B cell (primary cell): ENCODE data around the gene MGST1. TPM values are rescaled to one million over a fixed set of nuclear protein-coding genes. Genes with fewer than 3 reads are reported as not detected.
"Not testable (repeated sequence)": the region's sequence is repeated elsewhere in the genome, so short reads cannot be mapped to it uniquely, and the experiment has no call there.

ENCODE experiments used
- ATAC-seq: fragments of 200-7000 bp; cut with Tn5 transposase; one replicate; pipeline ENCODE4 v1.10.0; 2021; ENCODE audit warnings: low read depth, mild to moderate bottlenecking, moderate number of reproducible peaks, moderate library complexity
- CTCF ChIA-PET: fragments of 350-600 bp; sonication (Branson Sonifier 250); formaldehyde crosslinking; loops from one replicate; lab custom pipeline; 2021; ENCODE audit warnings: antibody characterized with exemption, inconsistent platforms; lab: Charles Lee
- POLR2A ChIA-PET: fragments of 350-600 bp; sonication (Branson Sonifier 250); formaldehyde crosslinking; loops from one replicate; lab custom pipeline; 2021; ENCODE audit warnings: antibody characterized with exemption; lab: Charles Lee
- DNase-seq: peaks from one replicate; pipeline ENCODE4 v3.0.0; 2013
- H2AFZ ChIP-seq: 2 replicates; pipeline ENCODE4 v1.6.1; 2012; ENCODE audit warnings: mild to moderate bottlenecking, low read depth, low read length; ENCODE audit not compliant: insufficient read depth, poor library complexity, severe bottlenecking
- H3K27ac ChIP-seq, 2 donors: 1 replicate in 1 of 2; 2 replicates in 1 of 2; pipeline ENCODE4 v1.5.1; 2012 to 2013; ENCODE audit warnings: low read length in 2 of 2, mild to moderate bottlenecking in 2 of 2, moderate library complexity in 1 of 2
- H3K27me3 ChIP-seq, 4 experiments: fragments of 200-600 bp in 1 of 4; sonication (generic) in 1 of 4; replicated peaks in 1 of 4; 1 replicate in 2 of 4; 2 replicates in 2 of 4; pipeline versions ENCODE4 v1.6.1 to v1.7.0; 2013 to 2016; ENCODE audit warnings: low read length in 3 of 4, mild to moderate bottlenecking in 2 of 4, mixed read lengths in 1 of 4, moderate library complexity in 1 of 4; ENCODE audit not compliant: insufficient read depth in 4 of 4, control insufficient read depth in 3 of 4; ENCODE audit errors: control extremely low read depth in 1 of 4
- H3K36me3 ChIP-seq, 2 experiments: replicated peaks in 1 of 2; 1 replicate in 1 of 2; 2 replicates in 1 of 2; pipeline versions ENCODE4 v1.6.1 to v1.7.1; 2013; ENCODE audit warnings: low read length in 1 of 2; ENCODE audit not compliant: insufficient read depth in 2 of 2, control insufficient read depth in 1 of 2; ENCODE audit errors: control extremely low read depth in 1 of 2, extremely low read depth in 1 of 2
- H3K4me1 ChIP-seq, 2 donors: fragments of 200-600 bp in 1 of 2; sonication (generic) in 1 of 2; 1 replicate in 1 of 2; 2 replicates in 1 of 2; pipeline versions ENCODE4 v1.5.1 to v1.6.1; 2013 to 2017; ENCODE audit warnings: low read length in 2 of 2; ENCODE audit not compliant: control insufficient read depth in 2 of 2, insufficient read depth in 2 of 2
- H3K4me2 ChIP-seq: replicated peaks from 2 replicates; pipeline ENCODE3; 2012; ENCODE audit warnings: mild to moderate bottlenecking, low read depth, low read length; ENCODE audit not compliant: poor library complexity, severe bottlenecking
- H3K4me3 ChIP-seq, 5 experiments: fragments of 200-600 bp in 1 of 5; sonication (generic) in 1 of 5; 1 replicate in 3 of 5; 2 replicates in 2 of 5; pipeline versions ENCODE4 v1.5.1 to v1.7.0; 2011 to 2016; ENCODE audit warnings: low read length in 4 of 5, mild to moderate bottlenecking in 4 of 5, low read depth in 2 of 5, control low read depth in 1 of 5, moderate library complexity in 1 of 5; ENCODE audit not compliant: insufficient read depth in 1 of 5; ENCODE audit errors: control extremely low read depth in 1 of 5, extremely low read depth in 1 of 5
- H3K79me2 ChIP-seq: fragments of 200-600 bp; sonication (generic); one replicate; pipeline ENCODE4 v1.6.0; 2016; ENCODE audit warnings: low read length; ENCODE audit not compliant: control insufficient read depth, insufficient read depth
- H3K9ac ChIP-seq: fragments of 200-600 bp; sonication (generic); 2 replicates; pipeline ENCODE4 v1.6.1; 2017; ENCODE audit warnings: mild to moderate bottlenecking, low read length, moderate library complexity
- H3K9me3 ChIP-seq, 3 donors: one replicate each; pipeline versions ENCODE4 v1.6.1 to v1.7.1; 2013; ENCODE audit warnings: low read length in 2 of 3; ENCODE audit not compliant: control insufficient read depth in 2 of 3, insufficient read depth in 1 of 3; ENCODE audit errors: control extremely low read depth in 1 of 3
- H4K20me1 ChIP-seq: 2 replicates; pipeline ENCODE4 v1.6.0; 2012; ENCODE audit warnings: mild to moderate bottlenecking, low read length; ENCODE audit not compliant: insufficient read depth, control insufficient read depth, poor library complexity, severe bottlenecking
- H3K27ac Mint-ChIP-seq: one replicate; pipeline ENCODE4 v1.8.0; 2021; ENCODE audit warnings: mixed read lengths
- H3K27me3 Mint-ChIP-seq: one replicate; pipeline ENCODE4 v1.8.0; 2021; ENCODE audit warnings: mixed read lengths
- H3K4me1 Mint-ChIP-seq: one replicate; pipeline ENCODE4 v1.8.0; 2021; ENCODE audit warnings: mixed read lengths
- H3K4me3 Mint-ChIP-seq: one replicate; pipeline ENCODE4 v1.8.0; 2021; ENCODE audit warnings: mixed read lengths
- H3K9me3 Mint-ChIP-seq: one replicate; pipeline ENCODE4 v1.8.0; 2022; ENCODE audit warnings: mixed read lengths; ENCODE audit not compliant: insufficient read depth
- EZH2 ChIP-seq: IDR thresholded peaks from 2 replicates; pipeline ENCODE4 v1.6.1; 2012; ENCODE audit warnings: borderline replicate concordance, low read depth, mild to moderate bottlenecking, moderate library complexity, low read length; ENCODE audit not compliant: insufficient read depth, poor library complexity, severe bottlenecking
- WGBS: methylation state at CpG from one replicate; pipeline ENCODE4 v1.1.5; 2013; ENCODE audit warnings: missing lambda C conversion rate; ENCODE audit not compliant: insufficient coverage; 5-methylcytosine and 5-hydroxymethylcytosine counted together
- intact Hi-C: fragments of 100-400 bp; cut with micrococcal nuclease; formaldehyde crosslinking; loops from one replicate; pipeline ENCODE4 v1.10.0; 2022
- polyA plus RNA-seq: library from polyadenylated mRNA; depleted of rRNA; stranded (reverse); fragments of >200 nt; gene quantifications from 2 replicates; pipeline ENCODE4 v1.2.3, GENCODE V29; 2012
- total RNA-seq, 2 donors: library from RNA; stranded (reverse); fragments of 120-200 nt in 1 of 2; gene quantifications; 1 replicate in 1 of 2; 2 replicates in 1 of 2; pipeline versions ENCODE4 v1.2.3 to v1.2.4, GENCODE V29; 2013 to 2022
- TF ChIP-seq, protein P1 (sequence below): fragments of 200-600 bp; IDR thresholded peaks from one replicate; pipeline ENCODE4 v1.8.0; 2022; ENCODE audit warnings: antibody characterized with exemption, mild to moderate bottlenecking

MGST1 gene
- total and polyA plus RNA-seq, 2 donors (not counting 1 experiment from before 2014, with no cell fraction given), result 0.25 TPM; not detected in 1

DNA sequence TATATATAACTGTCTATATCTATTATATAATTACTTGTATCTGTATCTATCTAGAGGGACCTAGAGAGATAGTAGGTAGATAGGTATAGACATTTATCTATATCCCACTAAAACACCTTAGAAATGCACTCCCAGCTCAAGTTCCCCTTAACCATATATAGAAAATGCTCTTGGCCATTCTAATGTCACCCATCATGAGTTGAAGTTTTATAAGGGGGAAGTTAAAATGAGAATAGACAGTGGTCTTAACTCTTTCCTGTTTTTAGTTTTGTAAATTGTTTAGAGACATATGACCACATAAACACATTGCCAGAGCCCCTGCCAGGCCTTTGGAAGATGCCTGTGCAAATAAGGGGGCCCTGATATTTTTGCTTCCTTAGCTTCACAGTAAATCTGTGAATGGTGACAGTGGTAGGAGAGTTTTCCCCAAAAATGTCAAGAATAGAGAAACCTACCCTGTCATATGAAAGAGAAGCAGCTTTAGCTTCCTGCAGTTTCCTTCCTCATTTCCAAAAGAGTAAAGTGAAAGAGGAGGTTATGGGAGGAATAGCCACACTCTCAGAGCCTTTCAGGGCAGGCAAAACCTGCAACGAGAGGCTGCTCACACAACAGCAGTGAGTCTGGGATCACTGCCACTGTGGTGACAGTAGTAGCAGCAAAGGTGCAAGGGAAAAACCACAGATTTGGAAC lies 45.5 kb downstream of the MGST1 start:
- no peaks in the 10 kb centered on the region for H3K36me3 ChIP-seq
- no peak overlapping the region for H3K27ac Mint-ChIP-seq
- TF ChIP-seq EZH2, result no peak
- TF ChIP-seq, protein P1, sequence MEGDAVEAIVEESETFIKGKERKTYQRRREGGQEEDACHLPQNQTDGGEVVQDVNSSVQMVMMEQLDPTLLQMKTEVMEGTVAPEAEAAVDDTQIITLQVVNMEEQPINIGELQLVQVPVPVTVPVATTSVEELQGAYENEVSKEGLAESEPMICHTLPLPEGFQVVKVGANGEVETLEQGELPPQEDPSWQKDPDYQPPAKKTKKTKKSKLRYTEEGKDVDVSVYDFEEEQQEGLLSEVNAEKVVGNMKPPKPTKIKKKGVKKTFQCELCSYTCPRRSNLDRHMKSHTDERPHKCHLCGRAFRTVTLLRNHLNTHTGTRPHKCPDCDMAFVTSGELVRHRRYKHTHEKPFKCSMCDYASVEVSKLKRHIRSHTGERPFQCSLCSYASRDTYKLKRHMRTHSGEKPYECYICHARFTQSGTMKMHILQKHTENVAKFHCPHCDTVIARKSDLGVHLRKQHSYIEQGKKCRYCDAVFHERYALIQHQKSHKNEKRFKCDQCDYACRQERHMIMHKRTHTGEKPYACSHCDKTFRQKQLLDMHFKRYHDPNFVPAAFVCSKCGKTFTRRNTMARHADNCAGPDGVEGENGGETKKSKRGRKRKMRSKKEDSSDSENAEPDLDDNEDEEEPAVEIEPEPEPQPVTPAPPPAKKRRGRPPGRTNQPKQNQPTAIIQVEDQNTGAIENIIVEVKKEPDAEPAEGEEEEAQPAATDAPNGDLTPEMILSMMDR, result no peak
- H3K27me3 ChIP-seq, result no peaks in the 10 kb centered on the region
- no peaks in the 10 kb centered on the region for H3K4me1 Mint-ChIP-seq
- DNase-seq (no peak), ATAC-seq (no peak)
- no peak overlapping the region for H2AFZ ChIP-seq
- WGBS, result no CpG with 5 or more reads among the region's 1 CpG
- CTCF ChIA-PET, result no interaction called here
- H3K27me3 Mint-ChIP-seq, result no peaks in the 10 kb centered on the region
- no peak overlapping the region for H3K9ac ChIP-seq
- H3K4me1 ChIP-seq, result no peaks in the 10 kb centered on the region
- no peak overlapping the region for H3K4me3 ChIP-seq
- peaks cover 0 to 2% (median 0%) of the 10 kb centered on the region in 3 donors for H3K9me3 ChIP-seq
- POLR2A ChIA-PET, result no interaction called here
- intact Hi-C loops, result no loop called here
- no peaks in the 10 kb centered on the region for H4K20me1 ChIP-seq
- peaks cover 2% of the 10 kb centered on the region for H3K9me3 Mint-ChIP-seq
- H3K4me2 ChIP-seq, result no peak overlapping the region
- no peaks in the 10 kb centered on the region for H3K79me2 ChIP-seq
- no peak overlapping the region for H3K27ac ChIP-seq
- no peak overlapping the region for H3K4me3 Mint-ChIP-seq

GRCh38 chr12:16399101-16399500 lies 51.7 kb downstream of the MGST1 start:
- Histone ChIP-seq H3K36me3 (no peaks in the 10 kb centered on the region), H3K9ac (no peak overlapping the region), H3K27ac (no peak overlapping the region), H3K79me2 (no peaks in the 10 kb centered on the region), H3K4me1 (no peaks in the 10 kb centered on the region), H3K27me3 (no peaks in the 10 kb centered on the region), H4K20me1 (no peaks in the 10 kb centered on the region), H3K4me2 (no peak overlapping the region), H3K4me3 (no peak overlapping the region), H2AFZ (no peak overlapping the region), H3K9me3 (peaks cover 0 to 2% (median 2%) of the 10 kb centered on the region in 3 donors)
- ChIA-PET POLR2A (no interaction called here), CTCF (no interaction called here)
- DNase-seq (no peak), ATAC-seq (no peak)
- Mint-ChIP-seq H3K4me1 (no peaks in the 10 kb centered on the region), H3K4me3 (no peak overlapping the region), H3K9me3 (no peaks in the 10 kb centered on the region), H3K27ac (no peak overlapping the region), H3K27me3 (no peaks in the 10 kb centered on the region)
- WGBS, result 88% methylated on average over 5 of the region's 7 CpGs
- intact Hi-C loops, result no loop called here
- no peak for TF ChIP-seq EZH2
- TF ChIP-seq, protein P1, result no peak

GRCh38 chr12:16401835-16402234 lies 54.4 kb downstream of the MGST1 start:
- H3K79me2 ChIP-seq, H3K9ac ChIP-seq, H3K27ac ChIP-seq, H3K4me1 Mint-ChIP-seq, CTCF ChIA-PET, H3K4me3 ChIP-seq, DNase-seq, POLR2A ChIA-PET, H3K36me3 ChIP-seq, H3K9me3 ChIP-seq, H2AFZ ChIP-seq, H4K20me1 ChIP-seq, intact Hi-C loops, H3K27me3 Mint-ChIP-seq, H3K4me2 ChIP-seq, H3K4me3 Mint-ChIP-seq, ATAC-seq, H3K4me1 ChIP-seq, H3K27ac Mint-ChIP-seq, H3K27me3 ChIP-seq, H3K9me3 Mint-ChIP-seq: not testable (repeated sequence)
- WGBS, result 82% methylated on average over 1 of the region's 1 CpG
